Gastroesophageal sphincter (tissue), 3 donors: ENCODE measurements around the gene GRID2.
"Not testable (repeated sequence)": the region's sequence is repeated elsewhere in the genome, so short reads cannot be mapped to it uniquely, and the experiment has no call there.

Source experiments
- EP300 ChIP-seq: sonication (generic); formaldehyde crosslinking; IDR thresholded peaks from one replicate; pipeline ENCODE4 v1.6.1; 2017; ENCODE audit warnings: antibody characterized with exemption, mild to moderate bottlenecking
- POLR2A ChIP-seq, 2 donors: fragments of 450-650 bp; IDR thresholded peaks; one replicate each; pipeline ENCODE4 v1.6.1; 2017; ENCODE audit warnings: antibody characterized with exemption in 2 of 2, mild to moderate bottlenecking in 2 of 2, moderate library complexity in 1 of 2
- POLR2AphosphoS5 ChIP-seq: sonication (generic); formaldehyde crosslinking; IDR thresholded peaks from one replicate; pipeline ENCODE4 v1.6.1; 2017; ENCODE audit warnings: antibody characterized with exemption
- TF ChIP-seq, protein P1 (sequence below), 4 experiments: fragments of 200-600 bp in 2 of 4; fragments of 450-650 bp in 2 of 4; sonication (generic) in 1 of 4; IDR thresholded peaks; one replicate each; pipeline ENCODE4 v1.5.1; 2017 to 2019; ENCODE audit warnings: antibody characterized with exemption in 4 of 4, mild to moderate bottlenecking in 2 of 4, moderate library complexity in 2 of 4

- TF ChIP-seq, protein P1, sequence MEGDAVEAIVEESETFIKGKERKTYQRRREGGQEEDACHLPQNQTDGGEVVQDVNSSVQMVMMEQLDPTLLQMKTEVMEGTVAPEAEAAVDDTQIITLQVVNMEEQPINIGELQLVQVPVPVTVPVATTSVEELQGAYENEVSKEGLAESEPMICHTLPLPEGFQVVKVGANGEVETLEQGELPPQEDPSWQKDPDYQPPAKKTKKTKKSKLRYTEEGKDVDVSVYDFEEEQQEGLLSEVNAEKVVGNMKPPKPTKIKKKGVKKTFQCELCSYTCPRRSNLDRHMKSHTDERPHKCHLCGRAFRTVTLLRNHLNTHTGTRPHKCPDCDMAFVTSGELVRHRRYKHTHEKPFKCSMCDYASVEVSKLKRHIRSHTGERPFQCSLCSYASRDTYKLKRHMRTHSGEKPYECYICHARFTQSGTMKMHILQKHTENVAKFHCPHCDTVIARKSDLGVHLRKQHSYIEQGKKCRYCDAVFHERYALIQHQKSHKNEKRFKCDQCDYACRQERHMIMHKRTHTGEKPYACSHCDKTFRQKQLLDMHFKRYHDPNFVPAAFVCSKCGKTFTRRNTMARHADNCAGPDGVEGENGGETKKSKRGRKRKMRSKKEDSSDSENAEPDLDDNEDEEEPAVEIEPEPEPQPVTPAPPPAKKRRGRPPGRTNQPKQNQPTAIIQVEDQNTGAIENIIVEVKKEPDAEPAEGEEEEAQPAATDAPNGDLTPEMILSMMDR (IDR thresholded peaks at IDR 0.05) = not testable (repeated sequence)
- not testable (repeated sequence) for TF ChIP-seq POLR2A (IDR thresholded peaks at IDR 0.05); EP300; POLR2AphosphoS5
These were observed 148.6 kb downstream of the GRID2 start for GRCh38 chr4:92452383-92452782.
